HepG2 (cell line): ENCODE results near the gene FOXN3. TPM values are rescaled to one million over a fixed set of nuclear protein-coding genes. Genes with fewer than 3 reads are reported as not detected.
A peak's percentile ranks its signal among the peaks of the same experiment; 100 is the strongest.

Experiments used
- ATAC-seq: fragments of 200-7000 bp; cut with Tn5 transposase; 3 replicates; pipeline ENCODE4 v1.9.1; 2020; ENCODE audit warnings: mild to moderate bottlenecking, moderate library complexity
- BruUV-seq: library from RNA; stranded (reverse); fragments of 400-500 nt; replicated peaks from 2 replicates; lab custom pipeline; 2021; lab: Mats Ljungman, UMichigan
- CTCF ChIA-PET: fragments of 300-600 bp; formaldehyde crosslinking; extraction: SDS; loops from one replicate; lab custom pipeline; 2021; ENCODE audit warnings: low total read pairs, inconsistent platforms, low intra/inter-chr PET ratio; lab: Yijun Ruan, JAX
- POLR2A ChIA-PET: fragments of 350-600 bp; sonication (Branson Sonifier 250); formaldehyde crosslinking; loops from one replicate; lab custom pipeline; 2020; ENCODE audit warnings: antibody characterized with exemption, inconsistent platforms; lab: Yijun Ruan, JAX
- DNase-seq: peaks from one replicate; pipeline ENCODE4 v3.0.0-alpha.2; 2015; ENCODE audit warnings: low spot score
- FAIRE-seq: peaks from 3 replicates; lab custom pipeline; 2011; peaks lifted over from hg19 to GRCh38; lab: Jason Lieb, UNC
- H2AFZ ChIP-seq: one replicate; pipeline ENCODE4 v1.6.1; 2011; ENCODE audit warnings: low read length, inconsistent platforms
- H3K27ac ChIP-seq: fragments of 300-600 bp; 3 replicates; pipeline ENCODE4 v1.8.0; 2011; ENCODE audit warnings: mixed run types, mild to moderate bottlenecking, mixed read lengths, low read length, inconsistent platforms; ENCODE audit not compliant: insufficient read depth; ENCODE audit errors: extremely low read length
- H3K27me3 ChIP-seq, 2 experiments: fragments of 200-600 bp in 1 of 2; 2 replicates in 1 of 2; 3 replicates in 1 of 2; pipeline versions ENCODE4 v1.6.0 to v1.8.0; 2011; ENCODE audit warnings: low read length in 2 of 2, mild to moderate bottlenecking in 2 of 2, moderate library complexity in 2 of 2, inconsistent platforms in 1 of 2; ENCODE audit not compliant: insufficient read depth in 2 of 2, control insufficient read depth in 1 of 2
- H3K36me3 ChIP-seq, 2 experiments: fragments of 200-600 bp in 1 of 2; replicated peaks in 1 of 2; 2 replicates in 1 of 2; 3 replicates in 1 of 2; pipeline versions ENCODE4 v1.5.1 to v1.8.0; 2011; ENCODE audit warnings: low read length in 2 of 2, inconsistent platforms in 1 of 2; ENCODE audit not compliant: insufficient read depth in 2 of 2, control insufficient read depth in 1 of 2
- H3K4me1 ChIP-seq: 2 replicates; pipeline ENCODE4 v1.5.1; 2012; ENCODE audit warnings: low read length, inconsistent platforms; ENCODE audit not compliant: insufficient read depth
- H3K4me2 ChIP-seq: 2 replicates; pipeline ENCODE4 v1.6.0; 2011; ENCODE audit warnings: low read depth, low read length, inconsistent platforms
- H3K4me3 ChIP-seq, 3 experiments: fragments of 200-600 bp in 1 of 3; sonication (generic), shearing (Covaris generic) in 1 of 3; replicated peaks in 1 of 3; 2 replicates each; pipeline ENCODE4 v1.5.1; 2011 to 2016; ENCODE audit warnings: low read length in 3 of 3, inconsistent platforms in 2 of 3, low read depth in 2 of 3, mild to moderate bottlenecking in 2 of 3, control low read depth in 1 of 3, mixed read lengths in 1 of 3; ENCODE audit not compliant: insufficient read depth in 1 of 3
- H3K79me2 ChIP-seq: one replicate; pipeline ENCODE4 v1.6.1; 2011; ENCODE audit warnings: low read length, inconsistent platforms; ENCODE audit not compliant: insufficient read depth
- H3K9ac ChIP-seq: 2 replicates; pipeline ENCODE4 v1.6.0; 2011; ENCODE audit warnings: mild to moderate bottlenecking, low read depth, low read length, inconsistent platforms; ENCODE audit not compliant: insufficient read depth
- H3K9me3 ChIP-seq: 2 replicates; pipeline ENCODE4 v1.5.1; 2012; ENCODE audit warnings: mild to moderate bottlenecking, low read length
- H4K20me1 ChIP-seq: 2 replicates; pipeline ENCODE4 v1.6.0; 2011; ENCODE audit warnings: inconsistent platforms, mild to moderate bottlenecking, low read length, moderate library complexity; ENCODE audit not compliant: insufficient read depth
- PAXIP1 ChIP-seq: sonication (generic); formaldehyde crosslinking; conservative IDR thresholded peaks from 2 replicates; pipeline ENCODE4 v1.4.0; 2020; ENCODE audit warnings: mild to moderate bottlenecking, missing genetic modification reagents, moderate library complexity
- TMF1 ChIP-seq: sonication (generic); formaldehyde crosslinking; IDR thresholded peaks from 2 replicates; pipeline ENCODE4 v1.8.1; 2022; ENCODE audit warnings: low read depth, missing genetic modification reagents
- TSC22D2 ChIP-seq: sonication (generic); formaldehyde crosslinking; IDR thresholded peaks from 2 replicates; pipeline ENCODE4 v1.5.1; 2020; ENCODE audit warnings: missing genetic modification reagents, mild to moderate bottlenecking, borderline replicate concordance
- ZBTB33 ChIP-seq: sonication (generic); formaldehyde crosslinking; IDR thresholded peaks from 2 replicates; pipeline ENCODE4 v1.4.0; 2020; ENCODE audit warnings: missing genetic modification reagents
- ZNF3 ChIP-seq: IDR thresholded peaks from 2 replicates; pipeline ENCODE4 v1.7.0; 2017; ENCODE audit warnings: inconsistent platforms
- ZNF652 ChIP-seq: IDR thresholded peaks from 2 replicates; pipeline ENCODE4 v1.6.1; 2016; ENCODE audit warnings: low read depth, borderline replicate concordance
- WGBS: methylation state at CpG from one replicate; pipeline ENCODE4 v1.1.6; 2017; ENCODE audit warnings: low lambda C conversion rate; 5-methylcytosine and 5-hydroxymethylcytosine counted together
- in situ Hi-C: cut with HindIII; loops from 2 replicates; pipeline ENCODE4 v1.10.0; 2017; ENCODE audit warnings: low pct_unique_long_range_greater_than_20kb; ENCODE audit not compliant: extremely low pct_ligation_motif_present
- intact Hi-C: fragments of 100-400 bp; cut with micrococcal nuclease; formaldehyde crosslinking; loops from one replicate; pipeline ENCODE4 v1.10.0; 2022; ENCODE audit not compliant: unreplicated experiment
- polyA plus RNA-seq, 8 experiments: library from polyadenylated mRNA; depleted of rRNA in 3 of 8; stranded (reverse) in 7 of 8; unstranded in 1 of 8; fragments of >200 nt; fragmentation: Illumina TruSeq in 4 of 8; extraction: Trizol in 4 of 8; gene quantifications; 2 replicates each; pipeline versions ENCODE4 v1.2.1 to v1.2.3, GENCODE V29; 2011 to 2016; ENCODE audit warnings: low read depth in 4 of 8, missing spikeins in 1 of 8, mixed read lengths in 1 of 8; ENCODE audit not compliant: insufficient read depth in 1 of 8
- total RNA-seq, 5 experiments: library from RNA; depleted of rRNA; stranded (reverse); fragments of >200 nt; fragmentation: Illumina TruSeq; extraction: Trizol; gene quantifications; 2 replicates each; pipeline ENCODE4 v1.2.3, GENCODE V29; 2016; ENCODE audit warnings: low read depth in 1 of 5

Gene FOXN3
- total and polyA plus RNA-seq, 2 of the 13 experiments (the other 11 are each of a cell fraction or from before 2014, with no cell fraction given) = 32.4 to 70.2 TPM

GRCh38 chr14:89325959-89326358 lies 91.1 kb downstream of the FOXN3 start:
- intact Hi-C loops = no loop called here
- Histone ChIP-seq H3K36me3 (peaks cover 20 to 45% of the 10 kb centered on the region in 2 experiments), H2AFZ (no peak overlapping the region), H3K4me3 (no peak overlapping the region), H3K9me3 (no peaks in the 10 kb centered on the region), H3K27ac (no peak overlapping the region), H3K79me2 (peaks cover 82% of the 10 kb centered on the region), H3K9ac (no peak overlapping the region), H3K27me3 (no peaks in the 10 kb centered on the region), H3K4me1 (peaks cover 52% of the 10 kb centered on the region), H4K20me1 (peaks cover 17% of the 10 kb centered on the region; the same call in 1 of the 2 replicates), H3K4me2 (no peak overlapping the region)
- 75% methylated on average over 4 of the region's 4 CpGs for WGBS
- TF ChIP-seq ZBTB33 (peak; percentile 48; the same call in 1 of the 2 replicates), ZNF652 (CRISPR knock-in tag) (no peak), TMF1 (CRISPR knock-in tag) (no peak), ZNF3 (CRISPR knock-in tag) (peak; percentile 47; the same call in 1 of the 2 replicates)
- BruUV-seq = no TSS peak
- POLR2A ChIA-PET = interaction anchor here (0.9 to 1.0 kb wide), 2 partner anchors 11 to 26 kb away, joined by 3 read pairs; no protein-coding TSS in a partner anchor
- DNase-seq (peak; percentile 24), FAIRE-seq (no peak), ATAC-seq (no peak)
- CTCF ChIA-PET = no interaction called here
- in situ Hi-C loops = no loop called here

GRCh38 chr14:89325299-89325883 lies 91.6 kb downstream of the FOXN3 start:
- no peaks in the 10 kb centered on the region for H3K27me3 ChIP-seq
- peaks cover 17% of the 10 kb centered on the region; the same call in 1 of the 2 replicates for H4K20me1 ChIP-seq
- no peaks in the 10 kb centered on the region for H3K9me3 ChIP-seq
- ATAC-seq (peak; percentile 23; the same call in 1 of the 3 replicates), FAIRE-seq (no peak), DNase-seq (peak; percentile 10)
- H3K4me3 ChIP-seq = no peak overlapping the region
- in situ Hi-C loops = no loop called here
- no TSS peak for BruUV-seq
- H3K36me3 ChIP-seq = peaks cover 17 to 41% of the 10 kb centered on the region in 2 experiments
- no peak overlapping the region for H3K4me2 ChIP-seq
- POLR2A ChIA-PET = interaction anchor here (0.9 to 1.0 kb wide), 2 partner anchors 12 to 27 kb away, joined by 3 read pairs; no protein-coding TSS in a partner anchor
- TF ChIP-seq PAXIP1 (CRISPR knock-in tag) = 0 out of 2 replicates have a peak, but pooled peaks have one; percentile 14
- TF ChIP-seq TSC22D2 (CRISPR knock-in tag) = no peak
- peaks cover 82% of the 10 kb centered on the region for H3K79me2 ChIP-seq
- intact Hi-C loops = no loop called here
- WGBS = 93% methylated on average over 2 of the region's 2 CpGs
- no peak overlapping the region for H2AFZ ChIP-seq
- CTCF ChIA-PET = no interaction called here
- H3K27ac ChIP-seq = no peak overlapping the region
- H3K4me1 ChIP-seq = peaks cover 46% of the 10 kb centered on the region
- no peak overlapping the region for H3K9ac ChIP-seq
